Suprapubic skin (tissue), 4 donors: Measurements from ENCODE around the gene UNKL. TPM values are rescaled to one million over a fixed set of nuclear protein-coding genes. Genes with fewer than 3 reads are reported as not detected.

ENCODE experiments used
- DNase-seq, 2 donors: peaks; one replicate each; pipeline ENCODE4 v3.0.0-alpha.2; 2019; ENCODE audit warnings: low spot score in 2 of 2
- H3K27ac ChIP-seq: fragments of 200-600 bp; sonication (generic); one replicate; pipeline ENCODE4 v1.5.1; 2019
- H3K27me3 ChIP-seq: fragments of 200-600 bp; sonication (generic); one replicate; pipeline ENCODE4 v1.5.1; 2019
- H3K36me3 ChIP-seq: fragments of 200-600 bp; sonication (generic); one replicate; pipeline ENCODE4 v1.5.1; 2019
- H3K4me1 ChIP-seq: fragments of 200-600 bp; sonication (generic); one replicate; pipeline ENCODE4 v1.5.1; 2019
- H3K4me3 ChIP-seq: fragments of 200-600 bp; sonication (generic); one replicate; pipeline ENCODE4 v1.5.1; 2019; ENCODE audit warnings: mild to moderate bottlenecking
- H3K9me3 ChIP-seq: fragments of 200-600 bp; sonication (generic); one replicate; pipeline ENCODE4 v1.5.1; 2019
- CTCF ChIP-seq, 2 donors: fragments of 200-600 bp in 1 of 2; fragments of 450-650 bp in 1 of 2; sonication (generic) in 1 of 2; IDR thresholded peaks; one replicate each; pipeline ENCODE4 v1.5.1; 2016 to 2019; ENCODE audit warnings: antibody characterized with exemption in 2 of 2, mild to moderate bottlenecking in 1 of 2, moderate library complexity in 1 of 2
- EP300 ChIP-seq: sonication (generic); formaldehyde crosslinking; IDR thresholded peaks from one replicate; pipeline ENCODE4 v1.6.1; 2017; ENCODE audit warnings: antibody characterized with exemption
- POLR2A ChIP-seq, 2 donors: fragments of 450-650 bp; IDR thresholded peaks; one replicate each; pipeline ENCODE4 v1.6.1; 2017; ENCODE audit warnings: antibody characterized with exemption in 2 of 2, mild to moderate bottlenecking in 2 of 2, moderate library complexity in 2 of 2
- POLR2AphosphoS5 ChIP-seq, 3 donors: sonication (generic); formaldehyde crosslinking; IDR thresholded peaks; one replicate each; pipeline ENCODE4 v1.6.1; 2017; ENCODE audit warnings: antibody characterized with exemption in 3 of 3
- WGBS: methylation state at CpG from one replicate; pipeline ENCODE4 v1.1.5; 2018; 5-methylcytosine and 5-hydroxymethylcytosine counted together
- total RNA-seq, 4 donors: library from RNA; depleted of rRNA; stranded (reverse); fragments of >200 nt; gene quantifications; one replicate each; pipeline ENCODE4 v1.1.0, GENCODE V29; 2016

UNKL gene
- total RNA-seq, 4 donors from 2014 or later: 13.0 to 81.0 (median 33.4) TPM

- Histone ChIP-seq H3K27ac (no peak overlapping the region), H3K4me1 (no peaks in the 10 kb centered on the region), H3K9me3 (no peaks in the 10 kb centered on the region), H3K4me3 (no peak overlapping the region), H3K27me3 (no peaks in the 10 kb centered on the region), H3K36me3 (peaks cover 79% of the 10 kb centered on the region)
- no peak for DNase-seq
- TF ChIP-seq POLR2A (IDR thresholded peaks at IDR 0.05) (no peak), POLR2AphosphoS5 (IDR thresholded peaks at IDR 0.05) (no peak), EP300 (no peak), CTCF (IDR thresholded peaks at IDR 0.05) (no peak)
- WGBS: 90% methylated on average over 8 of the region's 26 CpGs
Observed at GRCh38 chr16:1458336-1458976, 44.0 kb upstream of the UNKL start.

GRCh38 chr16:1457489-1458245 is 43.2 kb upstream of the UNKL start:
- WGBS: 90% methylated on average over 39 of the region's 42 CpGs
- no peaks in the 10 kb centered on the region for H3K9me3 ChIP-seq
- TF ChIP-seq CTCF (IDR thresholded peaks at IDR 0.05) (no peak), EP300 (no peak), POLR2A (IDR thresholded peaks at IDR 0.05) (no peak), POLR2AphosphoS5 (IDR thresholded peaks at IDR 0.05) (no peak)
- H3K27ac ChIP-seq: no peak overlapping the region
- no peaks in the 10 kb centered on the region for H3K4me1 ChIP-seq
- H3K36me3 ChIP-seq: peaks cover 87% of the 10 kb centered on the region
- no peaks in the 10 kb centered on the region for H3K27me3 ChIP-seq
- H3K4me3 ChIP-seq: no peak overlapping the region
- DNase-seq: no peak

GRCh38 chr16:1456951-1457350 is 42.4 kb upstream of the UNKL start:
- no peaks in the 10 kb centered on the region for H3K27me3 ChIP-seq
- TF ChIP-seq POLR2A (IDR thresholded peaks at IDR 0.05): no peak
- no peak for TF ChIP-seq EP300
- TF ChIP-seq POLR2AphosphoS5 (IDR thresholded peaks at IDR 0.05): no peak
- TF ChIP-seq CTCF (IDR thresholded peaks at IDR 0.05): no peak
- no peaks in the 10 kb centered on the region for H3K4me1 ChIP-seq
- no peak for DNase-seq
- no peak overlapping the region for H3K27ac ChIP-seq
- peaks cover 93% of the 10 kb centered on the region for H3K36me3 ChIP-seq
- no peaks in the 10 kb centered on the region for H3K9me3 ChIP-seq
- WGBS: 88% methylated on average over 16 of the region's 16 CpGs
- H3K4me3 ChIP-seq: no peak overlapping the region

- no peak for DNase-seq
- Histone ChIP-seq H3K4me3 (no peak overlapping the region), H3K9me3 (no peaks in the 10 kb centered on the region), H3K27ac (no peak overlapping the region), H3K4me1 (no peaks in the 10 kb centered on the region), H3K27me3 (no peaks in the 10 kb centered on the region), H3K36me3 (peaks cover 93% of the 10 kb centered on the region)
- no peak for TF ChIP-seq POLR2A (IDR thresholded peaks at IDR 0.05)
- no peak for TF ChIP-seq CTCF (IDR thresholded peaks at IDR 0.05)
- no peak for TF ChIP-seq EP300
- TF ChIP-seq POLR2AphosphoS5 (IDR thresholded peaks at IDR 0.05): no peak
- 96% methylated on average over 23 of the region's 41 CpGs for WGBS
Observed at GRCh38 chr16:1455190-1456171, 41.0 kb upstream of the UNKL start.
